ENCODE measurements around the gene TEX9.
"Not testable (repeated sequence)": the region's sequence is repeated elsewhere in the genome, so short reads cannot be mapped to it uniquely, and the experiment has no call there.

TEX9 gene

GRCh38 chr15:56367156-56367555 is 1.9 kb downstream of the TEX9 start:
- DNase-seq, result no peak

GRCh38 chr15:56369234-56369633 is 4.0 kb downstream of the TEX9 start:
- no peak for DNase-seq

GRCh38 chr15:56371495-56372147 is 6.4 kb downstream of the TEX9 start:
- no peak for DNase-seq

DNA sequence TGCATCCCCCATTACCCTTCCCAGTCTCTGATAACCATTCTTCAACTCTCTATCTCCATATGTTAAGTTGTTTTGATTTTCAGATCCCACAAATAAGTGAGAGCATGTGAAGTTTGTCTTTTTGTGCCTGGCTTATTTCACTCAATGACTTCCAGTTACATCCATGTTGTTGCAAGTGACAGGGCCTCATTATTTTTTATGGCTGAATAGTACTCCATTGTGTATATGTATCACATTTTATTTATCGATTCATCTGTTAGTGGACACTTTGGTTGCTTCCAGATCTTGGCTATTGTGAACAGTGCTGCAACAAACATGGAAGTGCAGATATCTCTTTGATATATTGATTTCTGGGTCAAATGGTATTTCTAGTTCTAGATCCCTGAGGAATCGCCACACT is 9.5 kb downstream of the TEX9 start:
- not testable (repeated sequence) for DNase-seq

- not testable (repeated sequence) for DNase-seq
These were observed 12.6 kb downstream of the TEX9 start for GRCh38 chr15:56377822-56378221.

GRCh38 chr15:56383010-56383409 is 17.8 kb downstream of the TEX9 start:
- no peak for DNase-seq

GRCh38 chr15:56385908-56386307 is 20.7 kb downstream of the TEX9 start:
- DNase-seq, result no peak

DNA sequence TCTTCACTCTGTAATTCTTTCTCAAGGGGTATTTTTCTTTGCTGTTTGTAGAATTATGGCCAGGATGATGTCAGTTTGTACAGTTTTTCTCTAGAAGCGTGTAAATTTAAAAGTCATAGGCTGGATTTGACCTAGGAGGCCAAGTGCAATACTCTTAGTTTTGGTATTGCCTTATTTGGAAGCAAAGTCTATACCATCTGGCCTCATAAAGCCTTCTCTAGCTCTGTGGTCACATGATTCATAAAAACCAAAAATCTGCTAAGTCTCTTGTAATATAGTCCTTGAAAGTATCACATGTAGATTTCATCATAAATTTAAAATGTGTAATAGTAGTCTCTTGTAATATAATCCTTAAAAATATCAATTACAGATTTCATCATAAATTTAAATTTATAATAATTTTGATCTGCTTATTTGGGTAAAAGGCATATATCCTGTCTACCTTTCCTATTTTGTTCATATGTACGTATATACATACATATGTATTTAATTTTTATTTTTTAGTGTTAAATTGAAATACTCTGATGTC is 25.6 kb downstream of the TEX9 start:
- no peak for DNase-seq

DNA sequence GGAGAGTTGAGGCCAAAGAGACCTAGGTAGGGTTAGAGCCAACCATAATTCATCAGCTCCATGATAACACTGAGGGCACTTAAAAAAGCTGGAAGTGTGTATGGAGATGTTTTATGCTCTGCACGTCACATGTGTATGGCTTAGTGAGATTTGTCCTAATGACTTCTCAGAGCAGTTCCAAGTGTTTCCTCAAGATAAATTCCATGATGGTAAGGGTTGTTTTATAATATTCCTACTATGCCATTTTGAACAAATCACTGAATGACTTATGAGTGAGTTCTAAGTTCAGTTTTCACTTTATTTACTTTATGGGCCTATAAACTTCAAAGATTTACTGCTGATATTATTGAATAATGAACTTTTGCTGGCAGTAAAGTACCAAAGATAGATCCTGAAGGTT is 28.1 kb downstream of the TEX9 start:
- DNase-seq, result no peak

GRCh38 chr15:56394909-56395308 is 29.7 kb downstream of the TEX9 start:
- no peak for DNase-seq

DNA sequence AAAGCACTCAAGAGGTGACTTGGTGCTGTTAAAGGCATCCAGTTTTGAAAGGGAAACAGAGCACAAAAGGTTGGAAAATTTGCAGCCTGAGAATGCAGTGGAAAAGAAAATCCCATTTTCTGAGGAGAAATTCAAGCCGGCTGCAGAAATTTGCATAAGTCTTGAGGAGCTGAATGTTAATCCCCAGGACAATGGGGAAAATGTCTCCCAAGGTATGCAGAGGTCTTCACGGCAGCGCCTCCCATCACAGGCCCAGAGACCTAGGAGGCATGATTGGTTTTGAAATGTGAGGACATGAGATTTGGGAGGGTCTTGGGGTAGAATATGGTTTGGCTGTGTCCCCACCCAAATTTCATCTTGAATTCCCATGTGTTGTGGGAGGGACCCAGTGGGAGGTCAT is 32.1 kb downstream of the TEX9 start:
- not testable (repeated sequence) for DNase-seq

GRCh38 chr15:56399209-56399608 is 34.0 kb downstream of the TEX9 start:
- not testable (repeated sequence) for DNase-seq

DNA sequence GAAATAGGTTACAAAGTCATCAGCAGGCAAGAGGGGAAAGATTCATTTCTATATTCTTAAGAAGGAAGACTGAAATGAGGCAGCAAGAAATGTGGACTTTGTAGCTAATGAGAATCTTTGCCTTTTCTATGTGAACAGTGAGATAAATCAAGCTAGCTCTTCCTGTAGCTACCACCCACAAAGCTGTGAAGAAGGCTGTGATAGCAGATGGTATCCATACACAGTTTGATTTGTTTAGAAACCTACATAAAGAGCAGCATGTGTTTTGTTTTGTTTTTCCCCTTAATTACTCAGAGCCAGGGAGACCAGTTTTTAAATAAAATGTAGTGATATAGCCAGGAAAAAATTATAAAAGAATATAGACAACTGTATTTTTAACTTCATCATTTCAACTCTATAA is 45.5 kb downstream of the TEX9 start:
- DNase-seq, result no peak

DNA sequence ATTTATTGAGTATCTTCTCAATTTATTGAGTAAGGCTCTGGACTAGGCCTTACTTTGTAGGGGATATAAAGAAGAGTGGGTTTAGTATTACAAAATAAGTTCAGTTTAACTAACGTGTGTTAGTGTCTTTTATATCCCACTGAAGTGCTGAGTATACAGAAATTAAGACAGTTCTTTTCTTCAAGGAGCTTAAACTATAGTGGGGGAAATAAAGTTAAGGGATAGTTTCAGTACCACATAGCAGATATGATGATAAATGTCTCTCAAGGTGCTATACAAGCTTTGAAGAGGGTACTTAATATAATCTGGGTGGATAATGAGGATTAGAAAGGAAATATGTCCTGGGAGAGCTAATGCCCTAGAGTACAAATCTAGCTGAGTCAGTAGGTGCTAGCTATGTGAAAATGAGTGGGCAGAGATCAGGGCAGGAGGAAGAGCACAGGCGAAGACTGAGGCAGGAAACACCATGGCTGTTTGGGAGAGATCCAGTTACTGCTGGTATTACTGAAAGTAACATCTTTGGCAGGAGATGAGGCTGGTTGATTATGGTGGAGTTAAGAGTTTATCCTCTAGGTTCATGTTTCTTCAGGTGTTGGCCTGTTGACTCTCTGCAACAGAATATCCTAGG is 46.0 kb downstream of the TEX9 start:
- no peak for DNase-seq

DNA sequence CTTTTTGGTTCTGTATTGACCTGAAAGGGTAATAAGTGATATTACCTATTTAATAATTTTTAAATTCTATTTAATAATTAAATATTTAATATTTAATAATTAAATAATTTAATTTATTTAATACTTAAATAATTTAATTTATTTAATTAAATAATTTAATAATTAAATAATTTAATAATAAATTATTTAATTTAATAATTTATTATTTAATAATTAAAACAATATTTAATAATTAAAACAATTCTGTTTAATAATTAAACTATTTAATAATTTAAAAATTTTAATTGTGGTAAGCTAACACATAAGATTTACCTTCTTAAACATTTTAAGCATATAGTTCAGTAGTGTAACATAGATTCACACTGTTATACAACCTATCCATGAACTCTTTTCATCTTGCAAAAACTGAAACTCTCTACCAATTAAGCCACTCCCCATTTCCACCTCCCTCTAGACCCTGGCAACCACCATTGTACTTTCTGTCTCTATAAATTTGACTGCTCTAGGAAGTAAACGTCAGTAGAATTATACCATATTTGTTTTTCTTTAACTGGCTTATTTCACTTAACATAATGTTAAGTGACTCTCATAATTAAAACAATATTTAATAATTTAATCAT is 48.0 kb downstream of the TEX9 start:
- not testable (repeated sequence) for DNase-seq

- no peak for DNase-seq
These were observed 60.0 kb downstream of the TEX9 start for GRCh38 chr15:56425276-56425675.

GRCh38 chr15:56425976-56426375 is 60.8 kb downstream of the TEX9 start:
- no peak for DNase-seq

DNA sequence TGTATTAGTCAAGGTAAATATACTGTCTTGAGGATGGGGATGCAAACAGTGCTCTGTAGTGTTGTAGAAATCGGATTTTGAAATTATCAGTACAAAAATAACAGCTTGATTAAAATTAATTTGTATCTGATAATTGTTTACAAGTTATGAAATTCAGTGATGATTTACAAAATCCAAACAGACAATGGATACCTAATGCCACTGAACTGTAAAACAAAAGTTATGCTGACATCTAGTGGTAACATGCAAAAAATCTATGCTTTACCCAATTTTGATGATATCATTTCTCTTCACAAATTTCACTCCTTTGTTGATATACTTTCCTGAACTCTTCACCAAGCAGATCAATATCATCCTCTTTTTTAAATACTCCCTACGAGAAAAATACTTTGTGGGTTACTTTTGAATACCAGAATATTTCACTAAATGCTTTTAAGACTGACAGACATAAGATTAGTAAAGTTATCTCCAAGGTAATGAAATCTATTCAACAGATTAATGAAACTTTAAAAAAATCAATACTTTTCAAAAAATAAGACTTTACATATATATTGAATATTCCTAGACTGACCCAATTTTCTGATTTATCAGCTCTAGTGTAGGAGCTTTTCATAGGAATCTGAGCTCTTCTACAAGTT is 63.7 kb downstream of the TEX9 start:
- no peak for DNase-seq

GRCh38 chr15:56432304-56432703 is 67.1 kb downstream of the TEX9 start:
- DNase-seq, result no peak

DNA sequence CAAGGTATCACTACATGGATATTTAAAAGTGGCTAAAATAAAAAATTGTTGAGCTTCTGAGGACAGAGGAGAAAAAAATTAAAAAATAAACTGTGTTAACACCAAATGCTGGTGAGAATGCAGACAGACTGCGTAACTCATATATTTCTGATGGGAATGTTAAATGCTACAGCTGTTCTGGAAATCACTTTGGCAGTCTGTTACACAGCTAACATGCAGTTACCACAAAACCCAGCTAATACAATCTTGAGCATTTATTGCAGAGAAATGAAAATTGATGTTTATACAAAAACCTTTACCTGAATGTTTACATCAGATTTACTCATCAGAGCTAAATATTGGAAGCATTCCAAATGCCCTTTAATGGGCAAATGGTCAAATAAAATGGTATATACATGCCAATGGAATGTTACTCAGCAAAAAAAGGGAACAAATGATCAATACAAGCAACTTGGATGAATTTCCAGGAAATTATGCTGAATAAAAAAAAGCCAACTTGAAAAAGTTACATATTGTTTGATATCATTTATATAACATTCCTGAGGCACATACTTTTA is 75.1 kb downstream of the TEX9 start:
- DNase-seq, result no peak

- no peak for DNase-seq
These were observed 77.1 kb downstream of the TEX9 start for GRCh38 chr15:56442354-56442753.

DNA sequence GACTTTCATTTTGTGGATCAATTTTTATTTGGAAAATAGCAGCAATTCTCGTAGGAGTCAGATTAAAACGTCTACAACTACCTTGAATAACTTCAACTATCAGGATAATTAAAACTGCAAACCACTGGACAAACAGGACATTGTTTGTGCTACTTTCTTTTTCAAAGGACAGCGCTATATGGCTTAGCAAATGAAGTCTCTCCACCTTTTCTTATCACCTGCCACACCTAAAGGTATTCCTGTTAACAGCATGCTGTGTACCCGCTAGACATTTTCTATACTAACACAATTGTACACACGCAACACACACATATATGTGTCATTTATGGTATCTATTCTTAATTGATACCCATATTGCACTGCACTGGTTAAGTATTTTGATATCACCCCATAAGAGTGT is 80.5 kb downstream of the TEX9 start:
- no peak for DNase-seq

DNA sequence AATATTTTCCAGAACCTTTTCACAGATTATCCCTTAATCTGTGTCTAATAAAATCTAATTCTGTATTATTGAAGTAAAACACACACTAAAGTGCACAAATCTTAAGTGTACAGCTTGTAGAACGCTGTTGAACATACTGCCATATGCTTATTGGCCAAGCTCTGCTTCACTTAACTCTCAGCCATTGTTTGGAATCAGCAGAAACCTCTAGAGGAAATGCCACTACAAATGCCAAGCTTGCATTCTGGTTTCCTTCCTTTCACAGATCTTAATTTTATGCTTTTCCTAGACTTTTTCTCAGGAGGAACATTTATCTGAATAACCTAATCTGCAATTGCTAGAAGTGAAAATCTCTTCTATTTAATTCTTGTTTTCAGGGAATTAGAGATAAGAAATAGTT is 89.6 kb downstream of the TEX9 start:
- DNase-seq, result no peak

All from activated CD4-positive, alpha-beta T cell treated with anti-CD3 and anti-CD28 coated beads for 1 hour (primary cell).